Brain microvascular endothelial cell (primary cell): ENCODE results near the gene B4GALT4.

Experiments
- DNase-seq: peaks from one replicate; pipeline ENCODE4 v3.0.0-alpha.2; 2020
- H3K27ac ChIP-seq: fragments of 250-450 bp; sonication (Bioruptor Pico); 2 replicates; pipeline ENCODE4 v1.5.1; 2020; ENCODE audit warnings: mild to moderate bottlenecking, moderate library complexity
- H3K27me3 ChIP-seq: fragments of 250-450 bp; sonication (Bioruptor Pico); replicated peaks from 2 replicates; pipeline ENCODE4 v1.5.1; 2020; ENCODE audit warnings: mild to moderate bottlenecking
- H3K36me3 ChIP-seq: fragments of 250-450 bp; sonication (Bioruptor Pico); replicated peaks from 2 replicates; pipeline ENCODE4 v1.5.1; 2020; ENCODE audit warnings: mild to moderate bottlenecking
- H3K4me3 ChIP-seq: 2 replicates; pipeline ENCODE4 v1.5.1; 2011; ENCODE audit warnings: low read depth, mild to moderate bottlenecking, control low read depth, low read length, moderate library complexity
- in situ Hi-C: cut with HindIII; loops from 2 replicates; pipeline ENCODE4 v1.10.0; 2017; ENCODE audit warnings: low sequenced_read_pairs, low pct_ligation_motif_present
- TF ChIP-seq, protein P1 (sequence below): IDR thresholded peaks from 2 replicates; pipeline ENCODE4 v1.5.1; 2011; ENCODE audit warnings: low read depth, mild to moderate bottlenecking, moderate library complexity, low read length, control low read depth, inconsistent platforms; ENCODE audit errors: missing control alignments

The B4GALT4 gene

DNA sequence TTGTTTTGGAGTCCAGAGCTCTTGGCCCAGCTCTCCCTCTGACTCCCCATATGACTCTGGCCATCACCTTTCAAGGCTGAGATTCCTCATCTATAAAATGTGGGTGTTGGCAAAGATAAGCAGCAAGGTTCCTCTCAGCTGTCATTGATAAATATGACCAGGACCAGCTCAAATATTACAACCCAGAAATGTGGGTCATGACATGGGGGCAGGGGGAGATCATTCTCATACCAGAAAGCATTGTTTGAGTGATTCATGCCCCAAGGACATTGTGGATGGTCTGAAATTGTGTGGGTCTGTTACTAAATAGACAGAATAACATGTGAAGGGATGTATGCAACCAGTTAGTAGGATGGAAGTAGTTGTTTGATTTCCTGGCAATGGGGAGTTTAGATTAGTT is 53.4 kb downstream of the B4GALT4 start:
- no peaks in the 10 kb centered on the region for H3K36me3 ChIP-seq
- H3K27me3 ChIP-seq, result no peaks in the 10 kb centered on the region
- in situ Hi-C loops, result no loop called here
- H3K27ac ChIP-seq, result no peak overlapping the region
- TF ChIP-seq, protein P1, sequence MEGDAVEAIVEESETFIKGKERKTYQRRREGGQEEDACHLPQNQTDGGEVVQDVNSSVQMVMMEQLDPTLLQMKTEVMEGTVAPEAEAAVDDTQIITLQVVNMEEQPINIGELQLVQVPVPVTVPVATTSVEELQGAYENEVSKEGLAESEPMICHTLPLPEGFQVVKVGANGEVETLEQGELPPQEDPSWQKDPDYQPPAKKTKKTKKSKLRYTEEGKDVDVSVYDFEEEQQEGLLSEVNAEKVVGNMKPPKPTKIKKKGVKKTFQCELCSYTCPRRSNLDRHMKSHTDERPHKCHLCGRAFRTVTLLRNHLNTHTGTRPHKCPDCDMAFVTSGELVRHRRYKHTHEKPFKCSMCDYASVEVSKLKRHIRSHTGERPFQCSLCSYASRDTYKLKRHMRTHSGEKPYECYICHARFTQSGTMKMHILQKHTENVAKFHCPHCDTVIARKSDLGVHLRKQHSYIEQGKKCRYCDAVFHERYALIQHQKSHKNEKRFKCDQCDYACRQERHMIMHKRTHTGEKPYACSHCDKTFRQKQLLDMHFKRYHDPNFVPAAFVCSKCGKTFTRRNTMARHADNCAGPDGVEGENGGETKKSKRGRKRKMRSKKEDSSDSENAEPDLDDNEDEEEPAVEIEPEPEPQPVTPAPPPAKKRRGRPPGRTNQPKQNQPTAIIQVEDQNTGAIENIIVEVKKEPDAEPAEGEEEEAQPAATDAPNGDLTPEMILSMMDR, result no peak
- H3K4me3 ChIP-seq, result no peak overlapping the region
- peak; percentile 21 for DNase-seq

DNA sequence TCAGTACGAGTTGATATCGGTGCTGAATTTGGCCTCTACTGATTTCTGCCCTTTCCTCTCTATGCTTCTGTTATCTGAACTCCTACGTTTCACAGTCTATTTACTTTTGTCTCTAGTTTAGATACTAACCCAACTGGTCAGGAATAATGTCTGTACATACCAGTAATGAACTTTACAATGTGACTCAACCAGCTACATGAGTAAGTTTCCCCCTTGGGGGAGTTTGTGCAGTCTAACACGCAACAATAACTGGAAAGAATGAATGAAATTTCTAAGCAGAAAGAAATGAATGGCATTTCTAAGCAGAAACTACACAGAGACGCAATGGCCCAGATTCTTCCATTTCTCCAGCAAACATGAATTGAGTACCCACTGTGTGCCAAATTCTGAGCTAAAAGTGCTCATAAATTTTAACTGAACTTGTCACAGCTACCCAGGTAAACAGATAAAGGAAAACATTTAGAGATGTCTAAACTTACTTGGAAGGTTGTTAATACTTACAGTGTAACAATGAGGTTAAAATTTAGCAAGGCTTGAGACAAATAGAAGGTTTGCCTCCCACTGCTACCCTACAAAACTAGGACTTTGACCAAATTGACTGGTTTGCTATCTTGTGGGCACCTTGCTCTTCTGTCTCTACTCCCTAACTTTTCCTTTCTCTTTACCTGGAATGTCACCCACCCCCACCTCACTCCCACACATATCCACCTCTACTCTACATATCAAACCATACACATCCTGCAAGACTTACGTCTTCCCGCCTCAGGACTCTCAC is 55.7 kb downstream of the B4GALT4 start:
- Histone ChIP-seq H3K4me3 (no peak overlapping the region), H3K36me3 (no peaks in the 10 kb centered on the region), H3K27ac (peak overlapping the region; percentile 29), H3K27me3 (no peaks in the 10 kb centered on the region)
- TF ChIP-seq, protein P1, result no peak
- peak; percentile 82 for DNase-seq
- in situ Hi-C loops, result no loop called here

DNA sequence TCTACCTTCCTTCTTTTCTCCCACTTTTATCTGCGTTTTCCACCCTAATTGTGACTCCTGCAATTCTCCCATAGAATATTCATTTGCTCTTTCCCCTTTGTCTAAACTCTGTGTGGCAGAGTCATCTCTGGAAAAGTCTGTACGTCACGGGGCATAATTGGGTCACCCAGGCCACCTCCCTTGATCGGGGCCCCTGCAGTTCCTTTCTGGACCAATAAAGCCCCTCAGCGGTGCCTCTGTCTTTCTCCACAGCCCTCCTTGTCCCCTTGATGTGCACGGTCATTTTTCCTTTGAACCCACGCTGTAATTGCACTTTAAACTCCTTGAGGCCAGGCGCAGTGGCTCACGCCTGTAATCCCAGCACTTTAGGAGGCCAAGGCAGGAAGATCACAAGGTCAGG is 56.6 kb downstream of the B4GALT4 start:
- TF ChIP-seq, protein P1, result no peak
- Histone ChIP-seq H3K27me3 (no peaks in the 10 kb centered on the region), H3K4me3 (no peak overlapping the region), H3K27ac (no peak overlapping the region), H3K36me3 (no peaks in the 10 kb centered on the region)
- in situ Hi-C loops, result no loop called here
- DNase-seq, result no peak

GRCh38 chr3:119181765-119182164 is 58.9 kb downstream of the B4GALT4 start:
- DNase-seq, result peak; percentile 29
- in situ Hi-C loops, result no loop called here
- TF ChIP-seq, protein P1, result no peak
- Histone ChIP-seq H3K27me3 (no peaks in the 10 kb centered on the region), H3K4me3 (no peak overlapping the region), H3K36me3 (no peaks in the 10 kb centered on the region), H3K27ac (no peak overlapping the region)

DNA sequence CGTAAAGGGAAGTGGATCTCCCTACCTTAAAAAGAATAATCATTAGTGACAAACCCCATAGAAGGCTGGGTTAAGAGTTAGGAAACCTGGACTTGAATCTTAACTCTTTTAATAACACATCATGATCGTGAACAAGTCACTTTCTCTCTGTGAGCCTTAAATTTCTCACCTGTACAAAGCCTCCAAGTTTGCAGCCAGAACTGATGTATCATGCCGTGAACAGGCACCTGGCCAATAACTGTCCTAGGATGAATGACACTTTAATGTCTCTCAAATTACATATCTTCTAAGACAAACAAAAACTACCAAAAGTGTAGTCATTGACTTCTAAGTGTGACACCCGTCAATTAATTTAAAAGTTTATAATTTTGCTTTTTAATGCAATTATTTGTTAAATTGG is 63.4 kb downstream of the B4GALT4 start:
- no peaks in the 10 kb centered on the region for H3K36me3 ChIP-seq
- H3K27me3 ChIP-seq, result no peaks in the 10 kb centered on the region
- in situ Hi-C loops, result no loop called here
- TF ChIP-seq, protein P1, result no peak
- H3K4me3 ChIP-seq, result no peak overlapping the region
- H3K27ac ChIP-seq, result no peak overlapping the region
- DNase-seq, result no peak

- H3K4me3 ChIP-seq, result no peak overlapping the region
- H3K36me3 ChIP-seq, result no peaks in the 10 kb centered on the region
- H3K27me3 ChIP-seq, result no peaks in the 10 kb centered on the region
- in situ Hi-C loops, result no loop called here
- H3K27ac ChIP-seq, result no peak overlapping the region
- DNase-seq, result no peak
- TF ChIP-seq, protein P1, result no peak
Measured at GRCh38 chr3:119176778-119177177, 63.9 kb downstream of the B4GALT4 start.
